GM18511 (cell line): ENCODE results near the gene HOXA4.

Source experiments
- ATAC-seq: cut with Tn5 transposase; IDR thresholded peaks from one replicate; pipeline ENCODE4 v1.9.1; 2021; ENCODE audit warnings: mild to moderate bottlenecking, moderate library complexity; ENCODE audit not compliant: unreplicated experiment

Gene HOXA4

GRCh38 chr7:27117887-27118491 lies 12.6 kb downstream of the HOXA4 start:
- no peak for ATAC-seq

GRCh38 chr7:27116962-27117886 lies 13.3 kb downstream of the HOXA4 start:
- ATAC-seq = no peak

GRCh38 chr7:27116031-27116961 lies 14.3 kb downstream of the HOXA4 start:
- no peak for ATAC-seq

- no peak for ATAC-seq
Observed at GRCh38 chr7:27115221-27116026, 15.1 kb downstream of the HOXA4 start.

GRCh38 chr7:27114881-27115220 lies 15.7 kb downstream of the HOXA4 start:
- no peak for ATAC-seq

- no peak for ATAC-seq
Observed at GRCh38 chr7:27113991-27114769, 16.4 kb downstream of the HOXA4 start.

GRCh38 chr7:27112955-27113949 lies 17.3 kb downstream of the HOXA4 start:
- no peak for ATAC-seq

- no peak for ATAC-seq
Observed at GRCh38 chr7:27112361-27112760, 18.2 kb downstream of the HOXA4 start.

GRCh38 chr7:27111751-27112277 lies 18.7 kb downstream of the HOXA4 start:
- no peak for ATAC-seq

- no peak for ATAC-seq
Observed at GRCh38 chr7:27111042-27111750, 19.4 kb downstream of the HOXA4 start.

- no peak for ATAC-seq
Observed at GRCh38 chr7:27110186-27111031, 20.1 kb downstream of the HOXA4 start.

GRCh38 chr7:27109466-27110185 lies 20.9 kb downstream of the HOXA4 start:
- no peak for ATAC-seq

- ATAC-seq = no peak
Observed at GRCh38 chr7:27108390-27109127, 22.0 kb downstream of the HOXA4 start.

GRCh38 chr7:27107391-27108381 lies 22.9 kb downstream of the HOXA4 start:
- ATAC-seq = no peak
